ENCODE measurements around the gene NEBL.

Gene NEBL

DNA sequence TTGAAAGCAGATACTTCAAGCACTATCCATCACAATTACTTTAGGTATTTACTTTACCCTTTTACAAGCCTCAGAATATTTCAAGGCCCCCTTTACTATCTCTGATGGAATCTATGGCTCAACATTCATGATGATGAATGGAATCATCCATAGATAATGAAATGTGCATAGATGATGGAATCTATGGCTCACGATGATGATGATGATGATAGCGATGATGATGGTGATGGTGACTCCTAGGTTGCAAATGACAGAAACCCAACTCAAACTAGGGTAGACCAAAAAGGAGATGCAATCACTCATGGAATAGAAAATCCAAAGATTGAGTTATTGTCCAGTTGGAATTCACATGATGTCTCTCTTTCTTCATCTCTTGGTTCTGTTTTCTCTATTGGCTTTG, 55.7 kb downstream of the NEBL start:
- Histone ChIP-seq H3K9ac (ENCODE audit: low read depth in 1 of 2, low read length in 2 of 2) (no peak overlapping the region), H3K4me3 (ENCODE audit: low read length in 2 of 2) (no peak overlapping the region), H3K4me1 (ENCODE audit: control insufficient read depth in 2 of 2, insufficient read depth in 2 of 2, low read length in 2 of 2) (no peaks in the 10 kb centered on the region), H3K27ac (ENCODE audit: low read depth in 2 of 2, low read length in 2 of 2) (no peak overlapping the region), H3K27me3 (ENCODE audit: control insufficient read depth in 2 of 2, insufficient read depth in 2 of 2, low read length in 2 of 2) (no peaks in the 10 kb centered on the region), H3K36me3 (ENCODE audit: control insufficient read depth in 2 of 2, insufficient read depth in 2 of 2, low read length in 2 of 2) (peaks cover 0 to 2% of the 10 kb centered on the region in 2 donors), H3K9me3 (ENCODE audit: control insufficient read depth in 2 of 2, low read length in 2 of 2) (no peaks in the 10 kb centered on the region)

- peaks cover 0 to 2% of the 10 kb centered on the region in 2 donors for H3K36me3 ChIP-seq (ENCODE audit: control insufficient read depth in 2 of 2, insufficient read depth in 2 of 2, low read length in 2 of 2)
- no peaks in the 10 kb centered on the region for H3K27me3 ChIP-seq (ENCODE audit: control insufficient read depth in 2 of 2, insufficient read depth in 2 of 2, low read length in 2 of 2)
- no peaks in the 10 kb centered on the region for H3K9me3 ChIP-seq (ENCODE audit: control insufficient read depth in 2 of 2, low read length in 2 of 2)
- no peaks in the 10 kb centered on the region for H3K4me1 ChIP-seq (ENCODE audit: control insufficient read depth in 2 of 2, insufficient read depth in 2 of 2, low read length in 2 of 2)
- no peak overlapping the region for H3K9ac ChIP-seq (ENCODE audit: low read depth in 1 of 2, low read length in 2 of 2)
- H3K27ac ChIP-seq (ENCODE audit: low read depth in 2 of 2, low read length in 2 of 2) = no peak overlapping the region
- H3K4me3 ChIP-seq (ENCODE audit: low read length in 2 of 2) = no peak overlapping the region
Observed at GRCh38 chr10:20839910-20840309, 57.2 kb downstream of the NEBL start.

DNA sequence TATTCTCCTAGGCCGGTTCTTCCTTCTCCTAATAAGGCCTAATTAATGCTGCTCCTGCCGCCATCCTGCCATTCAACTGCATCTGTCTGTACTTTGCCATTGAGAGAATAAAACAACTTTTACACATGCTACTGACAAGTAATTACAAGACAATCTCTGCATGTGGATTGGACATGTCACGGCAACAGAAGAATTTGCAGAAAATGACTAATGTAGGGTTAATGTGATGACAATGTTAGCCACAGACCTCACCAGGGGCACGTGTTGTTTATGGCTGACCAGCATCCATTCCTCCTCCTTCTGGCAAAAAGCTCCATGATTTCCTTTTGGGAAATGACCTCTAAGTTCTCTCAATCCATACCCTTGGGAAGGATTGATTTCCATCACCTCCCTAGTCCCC, 58.0 kb downstream of the NEBL start:
- no peak overlapping the region for H3K27ac ChIP-seq (ENCODE audit: low read depth in 2 of 2, low read length in 2 of 2)
- H3K27me3 ChIP-seq (ENCODE audit: control insufficient read depth in 2 of 2, insufficient read depth in 2 of 2, low read length in 2 of 2) = no peaks in the 10 kb centered on the region
- peaks cover 0 to 2% of the 10 kb centered on the region in 2 donors for H3K36me3 ChIP-seq (ENCODE audit: control insufficient read depth in 2 of 2, insufficient read depth in 2 of 2, low read length in 2 of 2)
- no peak overlapping the region for H3K4me3 ChIP-seq (ENCODE audit: low read length in 2 of 2)
- no peak overlapping the region for H3K9ac ChIP-seq (ENCODE audit: low read depth in 1 of 2, low read length in 2 of 2)
- no peaks in the 10 kb centered on the region for H3K4me1 ChIP-seq (ENCODE audit: control insufficient read depth in 2 of 2, insufficient read depth in 2 of 2, low read length in 2 of 2)
- no peaks in the 10 kb centered on the region for H3K9me3 ChIP-seq (ENCODE audit: control insufficient read depth in 2 of 2, low read length in 2 of 2)

DNA sequence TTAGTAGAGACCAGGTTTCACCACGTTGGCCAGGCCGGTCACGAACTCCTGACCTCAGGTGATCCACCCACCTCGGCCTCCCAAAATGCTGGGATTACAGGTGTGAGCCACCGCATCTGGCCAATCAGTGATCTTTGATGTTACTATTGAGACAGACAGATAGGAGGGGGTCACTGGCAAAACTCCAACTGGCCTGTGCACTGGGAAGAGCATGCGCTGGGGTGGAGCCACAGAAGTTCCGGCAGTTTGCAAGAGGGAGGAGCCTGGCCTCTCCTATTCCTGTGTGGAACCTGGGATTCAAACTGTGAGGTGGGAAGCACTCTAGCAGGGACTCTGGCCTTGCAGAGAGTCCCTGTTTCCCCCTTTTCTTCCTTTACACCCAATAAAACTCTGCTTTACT, 60.7 kb downstream of the NEBL start:
- Histone ChIP-seq H3K4me1 (ENCODE audit: control insufficient read depth in 2 of 2, insufficient read depth in 2 of 2, low read length in 2 of 2) (no peaks in the 10 kb centered on the region), H3K36me3 (ENCODE audit: control insufficient read depth in 2 of 2, insufficient read depth in 2 of 2, low read length in 2 of 2) (peaks cover 0 to 2% of the 10 kb centered on the region in 2 donors), H3K27ac (ENCODE audit: low read depth in 2 of 2, low read length in 2 of 2) (no peak overlapping the region), H3K9ac (ENCODE audit: low read depth in 1 of 2, low read length in 2 of 2) (no peak overlapping the region), H3K9me3 (ENCODE audit: control insufficient read depth in 2 of 2, low read length in 2 of 2) (no peaks in the 10 kb centered on the region), H3K27me3 (ENCODE audit: control insufficient read depth in 2 of 2, insufficient read depth in 2 of 2, low read length in 2 of 2) (no peaks in the 10 kb centered on the region), H3K4me3 (ENCODE audit: low read length in 2 of 2) (no peak overlapping the region)

- H3K27me3 ChIP-seq (ENCODE audit: control insufficient read depth in 2 of 2, insufficient read depth in 2 of 2, low read length in 2 of 2) = no peaks in the 10 kb centered on the region
- no peak overlapping the region for H3K4me3 ChIP-seq (ENCODE audit: low read length in 2 of 2)
- H3K9me3 ChIP-seq (ENCODE audit: control insufficient read depth in 2 of 2, low read length in 2 of 2) = no peaks in the 10 kb centered on the region
- no peaks in the 10 kb centered on the region for H3K4me1 ChIP-seq (ENCODE audit: control insufficient read depth in 2 of 2, insufficient read depth in 2 of 2, low read length in 2 of 2)
- no peak overlapping the region for H3K27ac ChIP-seq (ENCODE audit: low read depth in 2 of 2, low read length in 2 of 2)
- H3K36me3 ChIP-seq (ENCODE audit: control insufficient read depth in 2 of 2, insufficient read depth in 2 of 2, low read length in 2 of 2) = peaks cover 0 to 2% of the 10 kb centered on the region in 2 donors
- H3K9ac ChIP-seq (ENCODE audit: low read depth in 1 of 2, low read length in 2 of 2) = no peak overlapping the region
Observed at GRCh38 chr10:20835335-20835734, 61.8 kb downstream of the NEBL start.

DNA sequence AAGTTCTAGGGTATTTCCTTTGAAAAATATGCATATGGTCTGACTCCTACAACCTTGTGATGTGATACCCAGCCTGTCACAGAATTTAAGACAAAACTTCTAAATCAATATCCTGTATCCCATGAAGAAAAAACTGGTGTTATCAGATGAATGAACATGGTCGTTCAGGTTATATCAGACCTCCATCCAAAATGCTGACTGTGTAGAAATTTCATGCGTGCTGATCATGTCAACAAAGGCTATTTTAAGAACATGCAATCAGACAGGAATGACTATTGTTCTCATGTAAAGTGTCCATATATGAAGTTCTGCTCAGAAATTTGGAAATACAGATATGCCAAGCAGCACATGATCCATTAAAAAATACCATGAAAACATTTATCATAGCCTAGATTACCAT, 62.3 kb downstream of the NEBL start:
- no peak overlapping the region for H3K27ac ChIP-seq (ENCODE audit: low read depth in 2 of 2, low read length in 2 of 2)
- H3K27me3 ChIP-seq (ENCODE audit: control insufficient read depth in 2 of 2, insufficient read depth in 2 of 2, low read length in 2 of 2) = no peaks in the 10 kb centered on the region
- no peak overlapping the region for H3K4me3 ChIP-seq (ENCODE audit: low read length in 2 of 2)

DNA sequence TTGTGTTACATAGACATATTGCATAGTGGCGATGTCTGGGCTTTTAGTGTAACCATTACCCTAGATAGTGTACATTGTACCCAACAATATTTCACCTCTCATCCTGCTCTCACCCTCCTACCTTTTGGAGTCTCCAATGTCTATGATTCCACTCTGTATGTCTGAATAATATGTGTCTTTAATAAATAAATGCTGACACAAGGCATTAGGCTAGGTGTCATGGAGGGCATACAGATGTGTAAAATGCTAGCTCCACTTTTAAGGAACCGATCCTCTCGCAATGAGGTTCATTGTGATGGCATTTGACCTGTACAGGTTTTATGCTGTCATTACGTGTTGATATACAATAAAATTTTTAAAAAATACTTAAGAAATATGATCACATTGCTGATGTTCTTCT, 74.3 kb downstream of the NEBL start:
- Histone ChIP-seq H3K4me1 (ENCODE audit: control insufficient read depth in 2 of 2, insufficient read depth in 2 of 2, low read length in 2 of 2) (no peaks in the 10 kb centered on the region), H3K27ac (ENCODE audit: low read depth in 2 of 2, low read length in 2 of 2) (no peak overlapping the region), H3K9ac (ENCODE audit: low read depth in 1 of 2, low read length in 2 of 2) (no peak overlapping the region), H3K9me3 (ENCODE audit: control insufficient read depth in 2 of 2, low read length in 2 of 2) (no peaks in the 10 kb centered on the region), H3K27me3 (ENCODE audit: control insufficient read depth in 2 of 2, insufficient read depth in 2 of 2, low read length in 2 of 2) (no peaks in the 10 kb centered on the region), H3K36me3 (ENCODE audit: control insufficient read depth in 2 of 2, insufficient read depth in 2 of 2, low read length in 2 of 2) (no peaks in the 10 kb centered on the region), H3K4me3 (ENCODE audit: low read length in 2 of 2) (no peak overlapping the region)

More for the DNA sequence above, 62.3 kb downstream of the NEBL start:
- Histone ChIP-seq H3K4me1 (ENCODE audit: control insufficient read depth in 2 of 2, insufficient read depth in 2 of 2, low read length in 2 of 2) (no peaks in the 10 kb centered on the region), H3K9me3 (ENCODE audit: control insufficient read depth in 2 of 2, low read length in 2 of 2) (no peaks in the 10 kb centered on the region), H3K9ac (ENCODE audit: low read depth in 1 of 2, low read length in 2 of 2) (no peak overlapping the region), H3K36me3 (ENCODE audit: control insufficient read depth in 2 of 2, insufficient read depth in 2 of 2, low read length in 2 of 2) (peaks cover 0 to 2% of the 10 kb centered on the region in 2 donors)

DNA sequence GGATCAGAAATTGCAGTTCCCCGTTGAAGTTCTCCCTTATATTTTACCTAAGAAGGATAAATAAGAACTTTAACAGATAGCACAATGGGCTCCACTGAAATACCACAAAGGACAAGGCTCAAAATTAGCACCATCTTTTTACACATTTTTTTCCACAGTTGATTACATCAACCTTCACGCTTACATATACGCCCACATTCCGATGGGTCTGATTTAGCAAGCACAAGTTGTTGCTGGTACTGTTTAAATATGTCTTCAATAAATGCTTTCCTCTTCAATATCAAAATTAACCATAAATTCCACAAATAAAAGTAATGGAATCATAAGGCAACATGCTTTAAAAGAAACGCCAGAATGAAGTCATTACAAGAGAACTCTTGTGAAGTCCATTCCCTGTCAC, 79.5 kb downstream of the NEBL start:
- H3K4me3 ChIP-seq (ENCODE audit: low read length in 2 of 2) = no peak overlapping the region
- no peak overlapping the region for H3K9ac ChIP-seq (ENCODE audit: low read depth in 1 of 2, low read length in 2 of 2)
- H3K36me3 ChIP-seq (ENCODE audit: control insufficient read depth in 2 of 2, insufficient read depth in 2 of 2, low read length in 2 of 2) = no peaks in the 10 kb centered on the region
- no peaks in the 10 kb centered on the region for H3K27me3 ChIP-seq (ENCODE audit: control insufficient read depth in 2 of 2, insufficient read depth in 2 of 2, low read length in 2 of 2)
- no peak overlapping the region for H3K27ac ChIP-seq (ENCODE audit: low read depth in 2 of 2, low read length in 2 of 2)
- no peaks in the 10 kb centered on the region for H3K4me1 ChIP-seq (ENCODE audit: control insufficient read depth in 2 of 2, insufficient read depth in 2 of 2, low read length in 2 of 2)
- H3K9me3 ChIP-seq (ENCODE audit: control insufficient read depth in 2 of 2, low read length in 2 of 2) = no peaks in the 10 kb centered on the region

- Histone ChIP-seq H3K27ac (ENCODE audit: low read depth in 2 of 2, low read length in 2 of 2) (no peak overlapping the region), H3K27me3 (ENCODE audit: control insufficient read depth in 2 of 2, insufficient read depth in 2 of 2, low read length in 2 of 2) (no peaks in the 10 kb centered on the region), H3K36me3 (ENCODE audit: control insufficient read depth in 2 of 2, insufficient read depth in 2 of 2, low read length in 2 of 2) (no peaks in the 10 kb centered on the region), H3K4me1 (ENCODE audit: control insufficient read depth in 2 of 2, insufficient read depth in 2 of 2, low read length in 2 of 2) (no peaks in the 10 kb centered on the region), H3K9me3 (ENCODE audit: control insufficient read depth in 2 of 2, low read length in 2 of 2) (no peaks in the 10 kb centered on the region), H3K9ac (ENCODE audit: low read depth in 1 of 2, low read length in 2 of 2) (no peak overlapping the region), H3K4me3 (ENCODE audit: low read length in 2 of 2) (no peak overlapping the region)
Observed at GRCh38 chr10:20817116-20817515, 80.0 kb downstream of the NEBL start.

DNA sequence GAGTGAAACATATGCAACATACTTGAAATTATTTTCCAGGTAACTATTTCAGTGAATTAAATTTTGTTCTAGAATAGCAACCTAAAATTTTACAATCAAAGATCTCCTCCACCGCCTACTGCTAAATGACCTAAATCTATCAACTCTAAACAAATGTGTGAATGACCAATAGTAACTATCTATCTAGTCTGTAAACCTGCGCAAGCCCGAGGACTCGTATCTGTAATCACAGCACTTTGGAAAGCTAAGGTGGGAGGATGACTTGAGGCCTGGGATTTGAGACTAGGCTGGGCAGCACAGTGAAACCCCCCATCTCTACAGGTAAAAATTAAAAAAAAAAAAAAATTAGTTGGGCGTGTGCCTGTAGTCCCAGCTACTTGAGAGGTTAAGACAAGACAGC, 83.0 kb downstream of the NEBL start:
- Histone ChIP-seq H3K4me3 (ENCODE audit: low read length in 2 of 2) (no peak overlapping the region), H3K27ac (ENCODE audit: low read depth in 2 of 2, low read length in 2 of 2) (no peak overlapping the region), H3K27me3 (ENCODE audit: control insufficient read depth in 2 of 2, insufficient read depth in 2 of 2, low read length in 2 of 2) (no peaks in the 10 kb centered on the region), H3K9me3 (ENCODE audit: control insufficient read depth in 2 of 2, low read length in 2 of 2) (no peaks in the 10 kb centered on the region), H3K36me3 (ENCODE audit: control insufficient read depth in 2 of 2, insufficient read depth in 2 of 2, low read length in 2 of 2) (no peaks in the 10 kb centered on the region), H3K9ac (ENCODE audit: low read depth in 1 of 2, low read length in 2 of 2) (no peak overlapping the region), H3K4me1 (ENCODE audit: control insufficient read depth in 2 of 2, insufficient read depth in 2 of 2, low read length in 2 of 2) (no peaks in the 10 kb centered on the region)

GRCh38 chr10:20811131-20811530, 86.0 kb downstream of the NEBL start:
- Histone ChIP-seq H3K4me1 (ENCODE audit: control insufficient read depth in 2 of 2, insufficient read depth in 2 of 2, low read length in 2 of 2) (no peaks in the 10 kb centered on the region), H3K9ac (ENCODE audit: low read depth in 1 of 2, low read length in 2 of 2) (no peak overlapping the region), H3K36me3 (ENCODE audit: control insufficient read depth in 2 of 2, insufficient read depth in 2 of 2, low read length in 2 of 2) (no peaks in the 10 kb centered on the region), H3K4me3 (ENCODE audit: low read length in 2 of 2) (no peak overlapping the region), H3K27ac (ENCODE audit: low read depth in 2 of 2, low read length in 2 of 2) (no peak overlapping the region), H3K9me3 (ENCODE audit: control insufficient read depth in 2 of 2, low read length in 2 of 2) (no peaks in the 10 kb centered on the region), H3K27me3 (ENCODE audit: control insufficient read depth in 2 of 2, insufficient read depth in 2 of 2, low read length in 2 of 2) (no peaks in the 10 kb centered on the region)
